OCI-M2 (cell line): ENCODE results near the gene TMEM272.

Source experiments
- DNase-seq: peaks from one replicate; lab custom pipeline; 2025; ENCODE audit not compliant: unreplicated experiment; lab: John Stamatoyannopoulos, UW

TMEM272 gene

GRCh38 chr13:51856027-51856736, 11.2 kb upstream of the TMEM272 start:
- DNase-seq = no peak

- no peak for DNase-seq
Measured at GRCh38 chr13:51849145-51850101, 4.4 kb upstream of the TMEM272 start.

- DNase-seq = no peak
Measured at GRCh38 chr13:51848674-51849073, 3.7 kb upstream of the TMEM272 start.

GRCh38 chr13:51846756-51847155, 1.8 kb upstream of the TMEM272 start:
- no peak for DNase-seq

- no peak for DNase-seq
Measured at GRCh38 chr13:51845574-51846318, 769 bp upstream of the TMEM272 start.

GRCh38 chr13:51843529-51843928, 1.4 kb downstream of the TMEM272 start:
- DNase-seq = no peak

GRCh38 chr13:51841732-51842131, 3.2 kb downstream of the TMEM272 start:
- DNase-seq = no peak

- no peak for DNase-seq
Measured at GRCh38 chr13:51840917-51841316, 4.1 kb downstream of the TMEM272 start.

GRCh38 chr13:51839711-51840540, 5.1 kb downstream of the TMEM272 start:
- DNase-seq = no peak

GRCh38 chr13:51838240-51838846, 6.6 kb downstream of the TMEM272 start:
- DNase-seq = no peak

GRCh38 chr13:51837016-51837415, 8.0 kb downstream of the TMEM272 start:
- DNase-seq = no peak

GRCh38 chr13:51834581-51835171, 10.3 kb downstream of the TMEM272 start:
- DNase-seq = no peak

GRCh38 chr13:51833980-51834379, 11.0 kb downstream of the TMEM272 start:
- DNase-seq = no peak

GRCh38 chr13:51832471-51833152, 12.4 kb downstream of the TMEM272 start:
- DNase-seq = no peak

GRCh38 chr13:51831519-51831918, 13.5 kb downstream of the TMEM272 start:
- no peak for DNase-seq

GRCh38 chr13:51829568-51829899, 15.4 kb downstream of the TMEM272 start:
- no peak for DNase-seq

- no peak for DNase-seq
Measured at GRCh38 chr13:51828730-51829567, 16.0 kb downstream of the TMEM272 start.

- DNase-seq = no peak
Measured at GRCh38 chr13:51827254-51827653, 17.7 kb downstream of the TMEM272 start.
